ENCODE measurements around the gene OR13C9. TPM values are rescaled to one million over a fixed set of nuclear protein-coding genes. Genes with fewer than 3 reads are reported as not detected.

OR13C9 gene
- total RNA-seq, 1 experiment from 2014 or later = not detected

DNA sequence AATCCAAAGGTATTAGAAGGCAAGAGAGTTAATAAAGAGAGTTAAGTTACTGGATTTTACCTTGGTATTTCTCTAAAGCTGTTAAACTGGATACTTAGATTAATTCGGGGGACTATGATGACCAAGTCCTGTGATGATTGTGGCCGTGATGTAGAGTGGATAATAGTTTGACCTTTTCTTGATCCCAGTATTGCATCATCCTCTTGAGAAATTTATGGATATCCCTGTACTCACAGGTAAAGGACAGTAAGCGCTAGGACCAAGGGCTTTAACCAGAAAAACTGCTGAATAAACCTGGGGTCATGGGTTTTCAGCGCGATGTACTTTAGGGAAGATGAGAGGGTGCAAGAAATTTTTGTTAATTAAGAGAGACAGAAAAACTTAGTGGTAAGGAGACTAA is 40.7 kb downstream of the OR13C9 start:
- Histone ChIP-seq H3K27ac (ENCODE audit: low read length) (no peak overlapping the region), H3K4me2 (ENCODE audit: low read depth, low read length, poor library complexity, severe bottlenecking) (no peak overlapping the region), H3K9me3 (ENCODE audit: low read length) (no peaks in the 10 kb centered on the region), H2AFZ (ENCODE audit: low read length) (no peak overlapping the region), H3K27me3 (ENCODE audit: low read length) (no peaks in the 10 kb centered on the region), H3K9me2 (replicated peaks; ENCODE audit: insufficient read depth, low read length) (no peaks in the 10 kb centered on the region), H3K4me3 (ENCODE audit: low read length) (no peak overlapping the region), H3K79me2 (ENCODE audit: low read length) (no peaks in the 10 kb centered on the region), H4K20me1 (ENCODE audit: insufficient read depth, low read depth, low read length) (no peaks in the 10 kb centered on the region), H3K36me3 (ENCODE audit: insufficient read depth, low read length) (no peaks in the 10 kb centered on the region), H3K4me1 (ENCODE audit: low read length) (no peaks in the 10 kb centered on the region), H3K9ac (ENCODE audit: low read length) (no peak overlapping the region)
- no peak for DNase-seq

GRCh38 chr9:104575456-104575855 is 42.5 kb downstream of the OR13C9 start:
- Histone ChIP-seq H3K27me3 (ENCODE audit: low read length) (no peaks in the 10 kb centered on the region), H3K4me3 (ENCODE audit: low read length) (no peak overlapping the region), H3K27ac (ENCODE audit: low read length) (no peak overlapping the region), H4K20me1 (ENCODE audit: insufficient read depth, low read depth, low read length) (no peaks in the 10 kb centered on the region), H3K9me2 (replicated peaks; ENCODE audit: insufficient read depth, low read length) (no peaks in the 10 kb centered on the region), H3K79me2 (ENCODE audit: low read length) (no peaks in the 10 kb centered on the region), H3K9me3 (ENCODE audit: low read length) (no peaks in the 10 kb centered on the region), H2AFZ (ENCODE audit: low read length) (no peak overlapping the region), H3K36me3 (ENCODE audit: insufficient read depth, low read length) (no peaks in the 10 kb centered on the region), H3K9ac (ENCODE audit: low read length) (no peak overlapping the region), H3K4me1 (ENCODE audit: low read length) (no peaks in the 10 kb centered on the region), H3K4me2 (ENCODE audit: low read depth, low read length, poor library complexity, severe bottlenecking) (no peak overlapping the region)
- DNase-seq = no peak

DNA sequence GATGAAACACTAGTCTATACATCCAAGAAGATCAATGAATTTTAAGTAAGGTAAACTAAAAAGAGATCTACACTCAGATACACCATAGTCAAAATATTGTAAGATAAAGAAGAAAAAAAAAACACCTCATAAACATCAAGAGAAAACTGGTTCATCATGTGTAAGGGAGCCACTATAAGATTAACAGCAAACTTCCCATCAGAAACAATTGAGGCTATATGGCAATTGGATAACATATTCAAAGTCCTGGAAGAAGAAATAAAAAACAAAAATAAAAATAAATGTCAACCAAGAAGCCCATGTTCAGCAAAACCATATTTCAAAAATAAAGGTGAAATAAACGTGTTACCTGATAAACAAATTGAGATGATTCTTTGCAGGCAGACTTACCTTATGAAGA is 45.4 kb downstream of the OR13C9 start:
- Histone ChIP-seq H3K4me1 (ENCODE audit: low read length) (no peaks in the 10 kb centered on the region), H3K79me2 (ENCODE audit: low read length) (no peaks in the 10 kb centered on the region), H3K36me3 (ENCODE audit: insufficient read depth, low read length) (no peaks in the 10 kb centered on the region), H3K4me3 (ENCODE audit: low read length) (no peak overlapping the region), H3K9ac (ENCODE audit: low read length) (no peak overlapping the region), H3K27me3 (ENCODE audit: low read length) (no peaks in the 10 kb centered on the region), H3K9me2 (replicated peaks; ENCODE audit: insufficient read depth, low read length) (no peaks in the 10 kb centered on the region), H4K20me1 (ENCODE audit: insufficient read depth, low read depth, low read length) (no peaks in the 10 kb centered on the region), H3K9me3 (ENCODE audit: low read length) (no peaks in the 10 kb centered on the region), H2AFZ (ENCODE audit: low read length) (no peak overlapping the region), H3K27ac (ENCODE audit: low read length) (no peak overlapping the region), H3K4me2 (ENCODE audit: low read depth, low read length, poor library complexity, severe bottlenecking) (no peak overlapping the region)
- DNase-seq = no peak

DNA sequence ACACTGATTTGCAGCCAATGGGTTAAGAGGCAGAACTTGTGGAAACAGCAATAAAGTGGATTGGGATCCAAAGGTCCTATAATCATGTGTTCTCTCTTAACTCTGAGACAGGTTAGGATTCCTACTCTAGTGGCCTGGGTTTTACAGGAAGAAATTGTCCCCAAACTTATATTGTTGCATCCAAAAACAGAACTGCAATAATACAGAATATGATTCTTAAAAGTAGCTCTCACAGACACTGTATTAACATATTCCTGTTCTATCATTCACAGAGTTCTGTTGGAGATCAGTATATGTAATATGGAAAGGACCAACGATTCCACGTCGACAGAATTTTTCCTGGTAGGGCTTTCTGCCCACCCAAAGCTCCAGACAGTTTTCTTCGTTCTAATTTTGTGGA is 49.1 kb downstream of the OR13C9 start, which contains the start of gene OR13C8:
TSS of gene OR13C8 (plus strand) at position 301 of the 400 bp plus-strand sequence. CDS start at position 301, 0 bp downstream.
- H3K9me3 ChIP-seq (ENCODE audit: low read length) = no peaks in the 10 kb centered on the region
- no peaks in the 10 kb centered on the region for H3K4me1 ChIP-seq (ENCODE audit: low read length)
- H3K79me2 ChIP-seq (ENCODE audit: low read length) = no peaks in the 10 kb centered on the region
- H3K4me2 ChIP-seq (ENCODE audit: low read depth, low read length, poor library complexity, severe bottlenecking) = no peak within 1 kb of the TSS
- no peak within 1 kb of the TSS for H2AFZ ChIP-seq (ENCODE audit: low read length)
- H3K4me3 ChIP-seq (ENCODE audit: low read length) = no peak within 1 kb of the TSS
- DNase-seq = no peak
- H4K20me1 ChIP-seq (ENCODE audit: insufficient read depth, low read depth, low read length) = no peaks in the 10 kb centered on the region
- H3K36me3 ChIP-seq (ENCODE audit: insufficient read depth, low read length) = no peaks in the 10 kb centered on the region
- no peak within 1 kb of the TSS for H3K9ac ChIP-seq (ENCODE audit: low read length)
- H3K27ac ChIP-seq (ENCODE audit: low read length) = no peak within 1 kb of the TSS
- no peaks in the 10 kb centered on the region for H3K27me3 ChIP-seq (ENCODE audit: low read length)
- no peaks in the 10 kb centered on the region for H3K9me2 ChIP-seq (replicated peaks; ENCODE audit: insufficient read depth, low read length)

Other genes starting within 250 kb of the OR13C9 start
- gene OR13F1, start 113.9 kb downstream of the OR13C9 start, total RNA-seq (2014; rRNA removed; shearing (Covaris generic); ENCODE audit: low replicate concordance) = not detected in 2 replicates
- gene OR13C4, start 91.0 kb downstream of the OR13C9 start, total RNA-seq (2014; rRNA removed; shearing (Covaris generic); ENCODE audit: low replicate concordance) = not detected in 2 replicates
- not detected in 2 replicates for gene OR13C3, start 81.3 kb downstream of the OR13C9 start, total RNA-seq (2014; rRNA removed; shearing (Covaris generic); ENCODE audit: low replicate concordance)
- not detected in 2 replicates for gene OR13C8, start 49.0 kb downstream of the OR13C9 start, total RNA-seq (2014; rRNA removed; shearing (Covaris generic); ENCODE audit: low replicate concordance)
- not detected in 2 replicates for gene OR13C5, start 18.8 kb downstream of the OR13C9 start, total RNA-seq (2014; rRNA removed; shearing (Covaris generic); ENCODE audit: low replicate concordance)
- gene OR13C2, start 12.6 kb downstream of the OR13C9 start, total RNA-seq (2014; rRNA removed; shearing (Covaris generic); ENCODE audit: low replicate concordance) = not detected in 2 replicates
- not detected in 2 replicates for gene OR13D1, start 76.3 kb upstream of the OR13C9 start, total RNA-seq (2014; rRNA removed; shearing (Covaris generic); ENCODE audit: low replicate concordance)
- 7.6 and 20.3 TPM in 2 replicates for gene NIPSNAP3A, start 129.5 kb upstream of the OR13C9 start, total RNA-seq (2014; rRNA removed; shearing (Covaris generic); ENCODE audit: low replicate concordance)
- gene NIPSNAP3B, start 145.9 kb upstream of the OR13C9 start, total RNA-seq (2014; rRNA removed; shearing (Covaris generic); ENCODE audit: low replicate concordance) = 0.29 and 0.71 TPM in 2 replicates

Measured in Karpas-422 (cell line).